Progenitor cell of endocrine pancreas (in vitro differentiated cells): Measurements from ENCODE around the gene ACOX3. TPM values are rescaled to one million over a fixed set of nuclear protein-coding genes. Genes with fewer than 3 reads are reported as not detected.

Source experiments
- DNase-seq: peaks from one replicate; pipeline ENCODE4 v3.0.0; 2021; ENCODE audit warnings: low spot score; ENCODE audit not compliant: unreplicated experiment
- H3K27ac Mint-ChIP-seq: 2 replicates; pipeline ENCODE4 v1.8.0; 2021; ENCODE audit warnings: mild to moderate bottlenecking, moderate library complexity, mixed read lengths
- H3K27me3 Mint-ChIP-seq: 2 replicates; pipeline ENCODE4 v1.8.0; 2021; ENCODE audit warnings: mixed read lengths
- H3K36me3 Mint-ChIP-seq: 2 replicates; pipeline ENCODE4 v1.8.0; 2022; ENCODE audit warnings: mixed read lengths; ENCODE audit not compliant: insufficient read depth
- H3K4me1 Mint-ChIP-seq: 2 replicates; pipeline ENCODE4 v1.8.0; 2021; ENCODE audit warnings: low read depth, mixed read lengths
- H3K4me3 Mint-ChIP-seq: 2 replicates; pipeline ENCODE4 v1.8.0; 2021; ENCODE audit warnings: low read depth, mild to moderate bottlenecking, moderate library complexity, mixed read lengths
- H3K9me3 Mint-ChIP-seq: 2 replicates; pipeline ENCODE4 v1.8.0; 2021; ENCODE audit warnings: low read depth, mixed read lengths
- CTCF ChIP-seq: fragments of 200-600 bp; sonication (generic); IDR thresholded peaks from one replicate; pipeline ENCODE4 v1.5.0; 2021; ENCODE audit warnings: antibody characterized with exemption, mild to moderate bottlenecking; ENCODE audit not compliant: unreplicated experiment
- total RNA-seq: library from RNA; stranded (reverse); gene quantifications from 2 replicates; pipeline ENCODE4 v1.2.1, GENCODE V29; 2021

The ACOX3 gene
- total RNA-seq, 1 donor from 2014 or later, result 22.6 TPM

- H3K27ac Mint-ChIP-seq, result no peak overlapping the region
- DNase-seq, result no peak
- H3K27me3 Mint-ChIP-seq, result no peaks in the 10 kb centered on the region
- no peak for TF ChIP-seq CTCF
- H3K36me3 Mint-ChIP-seq, result peaks cover 4% of the 10 kb centered on the region
- H3K4me3 Mint-ChIP-seq, result no peak overlapping the region
- peaks cover 4% of the 10 kb centered on the region for H3K4me1 Mint-ChIP-seq
- H3K9me3 Mint-ChIP-seq, result peaks cover 13% of the 10 kb centered on the region
Measured at GRCh38 chr4:8333726-8334460, 106.6 kb downstream of the ACOX3 start.

- Mint-ChIP-seq H3K27ac (no peak overlapping the region), H3K27me3 (no peaks in the 10 kb centered on the region), H3K4me1 (peaks cover 4% of the 10 kb centered on the region), H3K4me3 (no peak overlapping the region), H3K36me3 (peaks cover 4% of the 10 kb centered on the region), H3K9me3 (peaks cover 13% of the 10 kb centered on the region)
- no peak for DNase-seq
- no peak for TF ChIP-seq CTCF
Measured at GRCh38 chr4:8332891-8333331, 107.6 kb downstream of the ACOX3 start.

- peaks cover 13% of the 10 kb centered on the region for H3K9me3 Mint-ChIP-seq
- H3K4me3 Mint-ChIP-seq, result no peak overlapping the region
- H3K36me3 Mint-ChIP-seq, result peaks cover 4% of the 10 kb centered on the region
- H3K27me3 Mint-ChIP-seq, result no peaks in the 10 kb centered on the region
- H3K27ac Mint-ChIP-seq, result no peak overlapping the region
- no peak for TF ChIP-seq CTCF
- peaks cover 4% of the 10 kb centered on the region for H3K4me1 Mint-ChIP-seq
- no peak for DNase-seq
Measured at GRCh38 chr4:8332038-8332857, 108.3 kb downstream of the ACOX3 start.

DNA sequence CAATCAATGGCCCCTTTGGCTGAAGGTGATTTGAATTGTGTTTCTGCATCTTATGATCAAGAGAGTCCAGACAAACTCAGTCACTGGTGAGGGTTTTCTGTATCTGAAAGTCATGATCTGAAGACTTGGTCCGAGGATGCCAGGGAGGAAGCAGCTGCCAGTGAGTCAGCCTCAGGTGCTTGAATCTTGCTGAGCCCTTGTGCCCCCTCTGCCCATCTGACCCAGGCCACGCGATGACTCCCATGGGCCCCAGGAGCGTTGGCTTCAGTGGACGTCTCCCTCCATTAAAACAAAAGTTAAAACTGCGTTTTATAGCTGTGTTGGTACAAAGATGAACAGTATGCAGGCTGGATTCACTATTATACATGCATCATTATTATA, 109.0 kb downstream of the ACOX3 start:
- Mint-ChIP-seq H3K27me3 (no peaks in the 10 kb centered on the region), H3K9me3 (peaks cover 11% of the 10 kb centered on the region), H3K4me3 (no peak overlapping the region), H3K27ac (no peak overlapping the region), H3K36me3 (peaks cover 2% of the 10 kb centered on the region), H3K4me1 (peaks cover 4% of the 10 kb centered on the region)
- no peak for DNase-seq
- no peak for TF ChIP-seq CTCF

DNA sequence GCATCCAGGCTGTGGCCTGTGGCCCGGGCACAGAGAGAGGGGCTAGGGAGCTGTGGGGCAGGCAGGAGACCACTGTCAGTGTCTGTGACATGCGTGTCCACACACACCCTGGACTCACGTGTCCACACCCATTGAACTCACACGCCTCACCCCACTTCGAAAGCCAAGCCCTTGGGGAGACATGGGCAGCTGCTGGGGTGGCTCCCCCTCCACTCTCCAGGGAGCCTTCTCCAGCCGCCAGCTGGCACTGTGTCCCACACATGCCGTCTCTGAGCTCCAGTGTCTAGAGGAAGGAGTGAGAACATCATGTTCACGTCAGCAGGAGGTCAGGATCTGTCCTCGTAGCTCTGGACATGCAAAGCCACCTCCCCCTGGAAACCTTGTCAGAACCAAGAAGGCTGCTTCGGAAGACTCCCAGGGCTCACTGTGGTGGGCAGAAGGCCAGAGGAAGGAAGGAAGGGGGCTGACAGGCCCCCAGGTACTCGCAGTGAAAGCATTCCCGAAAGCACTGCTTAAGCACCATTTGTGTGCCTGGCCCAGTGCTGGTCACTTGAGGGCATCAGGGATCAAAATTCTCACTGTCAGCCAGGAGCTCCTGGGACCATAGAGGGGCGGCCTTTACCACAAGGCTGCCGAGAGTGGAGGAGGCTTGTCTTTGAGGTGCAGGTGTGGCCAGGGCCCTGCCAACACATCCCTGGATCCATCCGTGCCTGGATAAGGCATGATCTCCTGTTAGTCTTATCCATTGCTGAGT, 109.5 kb downstream of the ACOX3 start:
- peaks cover 4% of the 10 kb centered on the region for H3K4me1 Mint-ChIP-seq
- H3K36me3 Mint-ChIP-seq, result peaks cover 2% of the 10 kb centered on the region
- no peak for DNase-seq
- H3K9me3 Mint-ChIP-seq, result peaks cover 8% of the 10 kb centered on the region
- H3K27me3 Mint-ChIP-seq, result no peaks in the 10 kb centered on the region
- H3K27ac Mint-ChIP-seq, result no peak overlapping the region
- no peak for TF ChIP-seq CTCF
- H3K4me3 Mint-ChIP-seq, result no peak overlapping the region
